ENCODE results near the gene CSNK1D. TPM values are rescaled to one million over a fixed set of nuclear protein-coding genes. Genes with fewer than 3 reads are reported as not detected.

CSNK1D gene
- total RNA-seq: 100 to 1,000 TPM in 1 of 4 donors, 10 to 100 TPM in 3; 16.5 to 173 (median 44.6) TPM

- DNase-seq: peak; percentile 91
- Histone ChIP-seq H3K9me3 (no peaks in the 10 kb centered on the region), H3K27ac (peak within 1 kb of the TSS; percentile 99 to 100), H3K4me3 (peak within 1 kb of the TSS; percentile 96), H3K27me3 (no peaks in the 10 kb centered on the region), H3K4me1 (peaks cover 0 to 26% of the 10 kb centered on the region in 2 donors), H3K36me3 (no peaks in the 10 kb centered on the region)
- intact Hi-C loops (cut with DNase I; ENCODE audit: low total_unique reads): no loop called here
- peak; percentile 49 to 79 for TF ChIP-seq POLR2A (IDR thresholded peaks at IDR 0.05)
- no peak for TF ChIP-seq CTCF (IDR thresholded peaks at IDR 0.05)
These were observed at the start of gene CSNK1D for GRCh38 chr17:82273327-82274133. Gene CSNK1D, minus strand, starts transcription at chr17:82273700. Its CDS starts 319 bp downstream, at chr17:82273381.

- TF ChIP-seq POLR2A (IDR thresholded peaks at IDR 0.05): no peak
- TF ChIP-seq CTCF (IDR thresholded peaks at IDR 0.05): no peak
- no peak for DNase-seq
- intact Hi-C loops (cut with DNase I; ENCODE audit: low total_unique reads): loop anchor here (10.0 kb wide), 1 partner anchor 88 kb away; no protein-coding TSS in a partner anchor
These were observed 49.3 kb upstream of the CSNK1D start for GRCh38 chr17:82322526-82323453.

GRCh38 chr17:82321947-82322466, 48.5 kb upstream of the CSNK1D start:
- intact Hi-C loops (cut with DNase I; ENCODE audit: low total_unique reads): loop anchor here (10.0 kb wide), 1 partner anchor 87 kb away; no protein-coding TSS in a partner anchor
- Histone ChIP-seq H3K9me3 (no peaks in the 10 kb centered on the region), H3K27ac (no peak overlapping the region), H3K27me3 (no peaks in the 10 kb centered on the region), H3K4me3 (no peak overlapping the region), H3K36me3 (no peaks in the 10 kb centered on the region), H3K4me1 (no peaks in the 10 kb centered on the region)
- TF ChIP-seq POLR2A (IDR thresholded peaks at IDR 0.05): no peak
- no peak for TF ChIP-seq CTCF (IDR thresholded peaks at IDR 0.05)
- no peak for DNase-seq

More at GRCh38 chr17:82322526-82323453, 49.3 kb upstream of the CSNK1D start:
- Histone ChIP-seq H3K9me3 (no peaks in the 10 kb centered on the region), H3K36me3 (no peaks in the 10 kb centered on the region), H3K4me1 (no peaks in the 10 kb centered on the region), H3K27ac (no peak overlapping the region), H3K4me3 (no peak overlapping the region), H3K27me3 (no peaks in the 10 kb centered on the region)

- intact Hi-C loops (cut with DNase I; ENCODE audit: low total_unique reads): loop anchor here (10.0 kb wide), 1 partner anchor 86 kb away; no protein-coding TSS in a partner anchor
- no peaks in the 10 kb centered on the region for H3K27me3 ChIP-seq
- DNase-seq: peak in 1 of 2 donors; percentile 45
- TF ChIP-seq POLR2A (IDR thresholded peaks at IDR 0.05): peak in 1 of 2 donors; percentile 28
- TF ChIP-seq CTCF (IDR thresholded peaks at IDR 0.05): peak; percentile 74 to 96 (median 96)
- no peaks in the 10 kb centered on the region for H3K4me1 ChIP-seq
- no peaks in the 10 kb centered on the region for H3K36me3 ChIP-seq
- no peak overlapping the region for H3K27ac ChIP-seq
- no peak overlapping the region for H3K4me3 ChIP-seq
- no peaks in the 10 kb centered on the region for H3K9me3 ChIP-seq
These were observed 47.7 kb upstream of the CSNK1D start for GRCh38 chr17:82320956-82321927.
